Ectodermal cell (in vitro differentiated cells): ENCODE measurements around the gene RAD54L2. TPM values are rescaled to one million over a fixed set of nuclear protein-coding genes. Genes with fewer than 3 reads are reported as not detected.

Experiments used
- H3K27ac ChIP-seq: 2 replicates; pipeline ENCODE4 v1.7.0; 2013; ENCODE audit warnings: mild to moderate bottlenecking, low read depth, low read length; ENCODE audit not compliant: insufficient read depth, poor library complexity, severe bottlenecking
- H3K27me3 ChIP-seq: 2 replicates; pipeline ENCODE4 v1.7.0; 2013; ENCODE audit warnings: mild to moderate bottlenecking, low read length; ENCODE audit not compliant: insufficient read depth, control insufficient read depth, poor library complexity, severe bottlenecking
- H3K36me3 ChIP-seq: one replicate; pipeline ENCODE4 v1.7.0; 2013; ENCODE audit warnings: low read length; ENCODE audit not compliant: control insufficient read depth, insufficient read depth
- H3K4me1 ChIP-seq: one replicate; pipeline ENCODE4 v1.7.0; 2013; ENCODE audit warnings: low read length; ENCODE audit not compliant: control insufficient read depth, insufficient read depth
- H3K4me3 ChIP-seq: 2 replicates; pipeline ENCODE4 v1.7.0; 2013; ENCODE audit warnings: low read depth, low read length, control low read depth; ENCODE audit not compliant: insufficient read depth
- H3K9me3 ChIP-seq: 2 replicates; pipeline ENCODE4 v1.7.0; 2013; ENCODE audit warnings: mild to moderate bottlenecking, low read length, moderate library complexity; ENCODE audit not compliant: control insufficient read depth
- WGBS, 2 experiments: methylation state at CpG; one replicate each; pipeline ENCODE4 v1.1.7; 2013; ENCODE audit warnings: missing lambda C conversion rate in 2 of 2; 5-methylcytosine and 5-hydroxymethylcytosine counted together
- polyA plus RNA-seq, 4 experiments: library from polyadenylated mRNA; stranded (reverse); fragments of 50-300 nt; gene quantifications; one replicate each; pipeline ENCODE4 v1.2.3, GENCODE V29; 2013

The RAD54L2 gene, protein sequence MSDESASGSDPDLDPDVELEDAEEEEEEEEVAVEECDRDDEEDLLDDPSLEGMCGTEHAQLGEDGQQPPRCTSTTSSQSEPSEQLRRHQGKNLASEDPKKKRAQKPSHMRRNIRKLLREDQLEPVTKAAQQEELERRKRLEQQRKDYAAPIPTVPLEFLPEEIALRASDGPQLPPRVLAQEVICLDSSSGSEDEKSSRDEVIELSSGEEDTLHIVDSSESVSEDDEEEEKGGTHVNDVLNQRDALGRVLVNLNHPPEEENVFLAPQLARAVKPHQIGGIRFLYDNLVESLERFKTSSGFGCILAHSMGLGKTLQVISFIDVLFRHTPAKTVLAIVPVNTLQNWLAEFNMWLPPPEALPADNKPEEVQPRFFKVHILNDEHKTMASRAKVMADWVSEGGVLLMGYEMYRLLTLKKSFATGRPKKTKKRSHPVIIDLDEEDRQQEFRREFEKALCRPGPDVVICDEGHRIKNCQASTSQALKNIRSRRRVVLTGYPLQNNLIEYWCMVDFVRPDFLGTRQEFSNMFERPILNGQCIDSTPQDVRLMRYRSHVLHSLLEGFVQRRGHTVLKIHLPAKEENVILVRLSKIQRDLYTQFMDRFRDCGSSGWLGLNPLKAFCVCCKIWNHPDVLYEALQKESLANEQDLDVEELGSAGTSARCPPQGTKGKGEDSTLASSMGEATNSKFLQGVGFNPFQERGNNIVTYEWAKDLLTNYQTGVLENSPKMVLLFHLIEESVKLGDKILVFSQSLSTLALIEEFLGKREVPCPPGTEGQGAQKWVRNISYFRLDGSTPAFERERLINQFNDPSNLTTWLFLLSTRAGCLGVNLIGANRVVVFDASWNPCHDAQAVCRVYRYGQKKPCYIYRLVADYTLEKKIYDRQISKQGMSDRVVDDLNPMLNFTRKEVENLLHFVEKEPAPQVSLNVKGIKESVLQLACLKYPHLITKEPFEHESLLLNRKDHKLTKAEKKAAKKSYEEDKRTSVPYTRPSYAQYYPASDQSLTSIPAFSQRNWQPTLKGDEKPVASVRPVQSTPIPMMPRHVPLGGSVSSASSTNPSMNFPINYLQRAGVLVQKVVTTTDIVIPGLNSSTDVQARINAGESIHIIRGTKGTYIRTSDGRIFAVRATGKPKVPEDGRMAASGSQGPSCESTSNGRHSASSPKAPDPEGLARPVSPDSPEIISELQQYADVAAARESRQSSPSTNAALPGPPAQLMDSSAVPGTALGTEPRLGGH (N-terminal part only)
- 25.8 TPM for polyA plus RNA-seq (2013, experiment 1 of 4)
- polyA plus RNA-seq (2013, experiment 2 of 4) = 33.3 TPM
- 16.1 TPM for polyA plus RNA-seq (2013, experiment 3 of 4)
- polyA plus RNA-seq (2013, experiment 4 of 4) = 18.5 TPM

DNA sequence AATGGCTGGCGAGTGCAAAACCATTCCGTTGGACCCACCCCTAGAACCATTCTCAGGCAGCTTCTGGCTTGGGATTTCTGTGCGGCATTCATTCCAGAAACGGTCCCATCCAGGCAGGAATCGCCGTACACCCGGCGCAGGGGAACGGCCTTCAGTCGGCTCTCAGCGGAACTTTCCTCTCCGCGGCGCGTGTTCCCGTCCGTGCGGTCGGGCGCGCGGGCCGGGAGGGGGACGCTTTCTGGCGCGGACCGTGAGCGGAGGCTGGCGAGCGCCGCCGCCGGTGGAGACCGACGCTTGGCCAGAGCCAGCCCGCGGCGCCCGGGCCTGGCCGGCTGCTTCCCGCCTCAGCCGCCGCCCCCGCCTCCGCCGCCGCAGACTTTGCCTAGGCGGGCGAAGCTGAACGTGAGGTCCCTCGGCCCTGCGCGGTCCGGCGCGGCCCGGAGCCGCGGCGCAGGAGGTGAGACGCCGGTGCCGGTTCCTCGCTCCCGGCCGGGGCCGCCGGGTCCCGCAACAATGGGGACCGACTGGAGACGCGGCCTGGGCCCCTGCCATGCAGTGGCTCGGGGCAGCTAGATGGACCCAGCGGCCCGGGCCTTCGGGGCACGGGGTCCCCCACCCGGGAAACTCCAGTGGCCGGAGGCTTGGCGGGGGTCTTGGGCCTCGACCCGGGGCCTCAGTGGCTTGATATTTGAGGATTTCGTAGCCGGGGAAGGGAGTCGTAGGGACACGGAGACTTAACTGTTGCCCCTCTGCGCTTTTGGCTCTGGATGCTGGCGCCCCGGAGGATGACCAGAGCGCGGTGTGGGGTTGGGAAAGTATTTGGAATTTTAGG lies at the start of gene RAD54L2:
TSS of gene RAD54L2 (plus strand) at position 261 of the 832 bp plus-strand sequence. CDS start 51,702 bp downstream, outside the sequence.
- H3K27me3 ChIP-seq = no peaks in the 10 kb centered on the region
- H3K36me3 ChIP-seq = peaks cover 6% of the 10 kb centered on the region
- peak within 1 kb of the TSS; percentile 95 for H3K27ac ChIP-seq
- peaks cover 7% of the 10 kb centered on the region for H3K4me1 ChIP-seq
- H3K9me3 ChIP-seq = no peaks in the 10 kb centered on the region
- H3K4me3 ChIP-seq = peak within 1 kb of the TSS; percentile 95
- 0% methylated on average over 91 of the region's 91 CpGs for WGBS, 2 experiments

DNA sequence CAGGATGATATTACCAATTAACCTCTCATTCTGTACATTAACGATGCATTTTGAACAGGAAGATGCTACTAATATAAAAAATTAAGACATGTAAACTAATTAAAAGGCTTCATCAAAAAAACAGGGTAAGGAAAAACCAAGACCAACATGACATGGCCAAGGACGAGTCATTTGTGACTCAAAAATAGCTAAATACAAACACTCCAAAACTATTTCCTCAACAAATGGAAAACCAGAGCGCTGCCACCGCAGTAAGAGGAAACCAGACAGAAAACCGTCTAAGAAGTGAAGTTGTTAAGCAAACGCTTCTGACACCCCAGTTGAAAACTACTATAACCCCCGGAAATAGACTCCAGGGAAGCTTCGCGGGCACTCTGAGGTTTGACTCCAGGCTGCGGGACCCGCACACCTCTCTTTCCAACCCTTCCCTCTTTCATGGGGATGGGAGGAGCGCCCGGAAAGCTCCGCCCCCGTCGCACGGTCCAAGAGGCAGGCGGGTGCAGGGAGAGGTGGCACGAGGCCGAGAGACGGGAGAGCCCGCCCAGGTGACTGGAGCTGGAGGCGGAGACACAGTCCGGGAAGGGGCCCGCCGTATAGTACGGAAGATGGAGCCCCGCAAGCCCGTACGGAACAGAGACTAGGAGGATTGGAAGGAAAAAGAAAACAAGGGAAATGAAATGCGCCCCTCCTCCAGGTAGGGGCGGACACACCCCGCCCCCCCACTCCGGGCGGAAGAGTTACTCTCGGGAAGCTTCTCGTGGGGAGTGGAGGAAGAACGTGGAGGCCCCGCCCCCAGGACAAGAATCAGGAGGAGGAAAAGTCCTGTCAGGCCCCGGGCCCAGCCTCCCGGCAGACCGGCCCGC lies 39.4 kb upstream of the RAD54L2 start:
- Histone ChIP-seq H3K9me3 (no peaks in the 10 kb centered on the region), H3K4me1 (no peaks in the 10 kb centered on the region), H3K27ac (peak overlapping the region; percentile 97), H3K36me3 (no peaks in the 10 kb centered on the region), H3K4me3 (peak overlapping the region; percentile 78), H3K27me3 (no peaks in the 10 kb centered on the region)
- 1 to 2% methylated on average over 42 to 43 of the region's 43 CpGs for WGBS, 2 experiments

DNA sequence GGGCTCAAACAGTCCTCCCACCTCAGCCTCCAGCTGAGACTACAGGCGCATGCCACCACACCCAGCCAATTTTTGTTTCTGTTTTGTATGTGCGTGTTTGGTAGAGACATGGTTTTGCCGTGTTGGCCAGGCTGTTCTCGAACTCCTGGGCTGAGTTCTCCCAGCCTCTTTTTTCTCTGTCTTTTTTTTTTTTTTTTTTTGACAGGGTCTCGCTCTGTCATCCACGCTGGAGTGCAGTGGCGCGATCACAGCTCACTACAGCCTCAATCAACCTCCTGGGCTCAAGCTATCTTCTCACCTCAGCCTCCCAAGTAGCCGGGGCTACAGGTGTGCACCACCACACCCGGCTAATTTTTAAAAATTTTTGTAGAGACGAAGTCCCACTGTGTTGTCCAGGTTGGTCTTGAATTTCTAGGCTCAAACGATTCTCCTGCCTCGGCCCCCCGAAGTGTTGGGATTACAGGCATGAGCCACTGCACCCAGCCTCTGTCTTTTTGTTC lies 37.8 kb upstream of the RAD54L2 start:
- no peaks in the 10 kb centered on the region for H3K27me3 ChIP-seq
- no peaks in the 10 kb centered on the region for H3K36me3 ChIP-seq
- H3K9me3 ChIP-seq = no peaks in the 10 kb centered on the region
- WGBS, 2 experiments = 90 to 94% methylated on average over 14 of the region's 14 CpGs
- H3K4me1 ChIP-seq = no peaks in the 10 kb centered on the region
- no peak overlapping the region for H3K4me3 ChIP-seq
- H3K27ac ChIP-seq = no peak overlapping the region

DNA sequence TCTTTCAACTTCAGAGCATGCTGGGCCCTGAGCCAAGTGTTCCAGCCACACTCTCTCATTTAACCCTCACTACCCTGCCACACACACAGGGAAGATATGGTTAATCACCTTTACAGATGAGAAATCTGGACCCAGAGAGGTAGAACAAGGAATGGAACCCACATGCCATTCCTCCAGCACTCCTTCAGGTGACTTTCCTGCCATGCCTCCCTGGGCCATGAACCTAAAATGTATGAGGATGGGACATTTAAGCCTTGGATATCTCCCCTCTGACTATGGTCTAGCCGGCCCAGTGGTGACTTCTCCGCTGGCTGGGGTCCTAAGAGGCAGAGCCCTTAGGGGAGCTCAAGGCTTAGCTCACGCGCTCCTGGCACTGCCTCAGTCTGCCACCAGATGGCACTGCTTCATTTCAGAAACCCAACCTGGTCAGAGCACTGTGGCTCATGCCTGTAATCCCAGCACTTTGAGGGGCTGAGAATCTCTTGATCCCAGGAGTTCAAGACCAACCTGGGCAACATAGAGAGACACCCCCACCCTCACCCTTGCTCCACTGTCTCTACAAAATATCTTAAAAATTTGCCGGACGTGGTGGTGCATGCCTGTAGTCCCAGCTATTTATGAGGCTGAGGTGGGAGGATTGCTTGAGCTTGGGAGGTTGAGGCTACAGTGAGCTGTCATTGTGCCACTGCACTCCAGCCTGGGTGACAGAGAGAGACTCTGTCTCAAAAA lies 36.5 kb upstream of the RAD54L2 start:
- Histone ChIP-seq H3K36me3 (no peaks in the 10 kb centered on the region), H3K4me1 (no peaks in the 10 kb centered on the region), H3K27ac (no peak overlapping the region), H3K4me3 (no peak overlapping the region), H3K9me3 (no peaks in the 10 kb centered on the region), H3K27me3 (no peaks in the 10 kb centered on the region)
- WGBS, 2 experiments = 18% methylated on average over 6 of the region's 6 CpGs

DNA sequence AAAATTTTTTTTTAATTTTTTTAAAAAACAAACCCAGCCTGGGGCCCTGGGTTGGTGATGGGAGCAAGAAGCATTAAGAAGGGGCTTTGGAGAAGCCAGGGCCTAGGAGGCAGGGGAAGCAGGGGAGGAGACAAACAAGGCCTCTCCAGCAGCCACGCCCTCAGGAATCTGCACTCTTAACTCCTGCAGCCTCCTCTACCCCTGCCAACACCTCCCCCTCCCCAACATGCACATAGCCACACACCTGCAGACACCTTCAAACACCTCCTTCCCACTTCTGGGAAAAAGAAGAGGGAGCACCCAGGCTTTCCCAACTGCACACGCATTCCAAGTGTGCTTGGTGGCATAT lies 36.0 kb upstream of the RAD54L2 start:
- Histone ChIP-seq H3K9me3 (no peaks in the 10 kb centered on the region), H3K27me3 (no peaks in the 10 kb centered on the region), H3K4me3 (no peak overlapping the region), H3K4me1 (no peaks in the 10 kb centered on the region), H3K36me3 (no peaks in the 10 kb centered on the region), H3K27ac (no peak overlapping the region)
- 67 to 70% methylated on average over 2 of the region's 2 CpGs for WGBS, 2 experiments

DNA sequence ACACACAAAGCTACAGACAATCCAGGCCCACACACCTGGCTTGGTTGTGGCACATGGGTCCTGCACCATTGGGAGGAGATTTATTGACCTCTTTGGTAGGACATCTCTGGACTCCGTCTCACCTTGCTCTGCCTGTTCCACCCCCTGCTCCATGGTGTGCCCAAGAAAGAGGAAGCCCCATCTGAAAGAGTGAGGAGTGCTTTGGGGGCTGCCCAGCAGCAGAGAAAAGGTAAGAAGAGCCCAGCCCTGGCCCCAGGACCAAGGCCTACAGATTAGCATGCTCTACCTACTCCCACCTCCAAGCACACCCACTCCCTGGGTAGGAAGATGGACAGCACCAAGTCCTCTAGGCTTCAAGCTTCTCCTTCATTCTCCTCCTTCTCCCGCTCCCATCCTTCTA lies 35.5 kb upstream of the RAD54L2 start:
- Histone ChIP-seq H3K9me3 (no peaks in the 10 kb centered on the region), H3K4me3 (no peak overlapping the region), H3K36me3 (no peaks in the 10 kb centered on the region), H3K27me3 (no peaks in the 10 kb centered on the region), H3K27ac (no peak overlapping the region), H3K4me1 (no peaks in the 10 kb centered on the region)
- WGBS, 2 experiments = 89 to 92% methylated on average over 2 of the region's 2 CpGs

DNA sequence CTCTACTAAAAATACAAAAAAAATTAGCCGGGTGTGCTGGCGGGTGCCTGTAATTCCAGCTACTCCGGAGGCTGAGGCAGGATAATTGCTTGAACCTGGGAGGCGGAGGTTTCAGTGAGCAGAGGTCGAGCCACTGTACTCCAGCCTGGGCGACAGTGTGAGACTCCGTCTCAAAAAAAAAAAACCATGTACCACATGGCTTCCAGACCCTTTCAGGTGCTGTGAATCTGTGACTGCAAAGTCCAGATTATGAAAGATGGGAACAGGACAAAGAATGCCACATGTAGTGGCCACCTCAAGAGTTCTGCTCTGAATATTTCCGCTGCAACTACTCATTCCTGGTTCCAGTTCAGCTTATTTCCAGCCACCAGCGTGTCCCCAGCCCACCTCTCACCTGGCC lies 30.3 kb upstream of the RAD54L2 start:
- WGBS, 2 experiments = 93% methylated on average over 9 of the region's 9 CpGs

DNA sequence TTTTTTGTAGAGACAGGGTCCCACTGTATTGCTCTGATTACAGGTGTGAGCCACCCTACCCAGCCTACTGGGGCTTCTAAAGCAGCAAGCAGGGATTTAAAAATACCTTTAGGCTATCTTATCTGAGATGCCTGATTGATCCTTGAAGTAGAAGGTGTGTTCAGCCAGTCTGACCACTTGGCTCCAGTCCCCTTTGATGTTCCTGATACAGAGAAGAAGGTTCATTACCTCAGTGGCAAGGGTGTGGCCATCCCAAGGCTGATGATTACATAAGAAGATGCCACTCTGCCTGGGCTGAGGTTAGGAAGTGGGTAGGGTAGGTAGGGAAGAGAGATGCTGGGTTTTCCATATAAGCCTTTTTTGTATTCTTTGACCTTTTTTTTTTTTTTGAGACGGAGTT lies 27.5 kb upstream of the RAD54L2 start:
- Histone ChIP-seq H3K27ac (no peak overlapping the region), H3K27me3 (no peaks in the 10 kb centered on the region), H3K36me3 (no peaks in the 10 kb centered on the region), H3K4me3 (no peak overlapping the region), H3K4me1 (no peaks in the 10 kb centered on the region), H3K9me3 (no peaks in the 10 kb centered on the region)
- 81 to 88% methylated on average over 1 of the region's 1 CpG for WGBS, 2 experiments

More for the DNA sequence above, 30.3 kb upstream of the RAD54L2 start:
- no peak overlapping the region for H3K27ac ChIP-seq
- no peak overlapping the region for H3K4me3 ChIP-seq
- no peaks in the 10 kb centered on the region for H3K9me3 ChIP-seq
- H3K4me1 ChIP-seq = no peaks in the 10 kb centered on the region
- no peaks in the 10 kb centered on the region for H3K36me3 ChIP-seq
- H3K27me3 ChIP-seq = no peaks in the 10 kb centered on the region
